ENCODE data around the gene MRC2.

- no peak for TF ChIP-seq TAF1 (IDR thresholded peaks at IDR 0.05; ENCODE audit: borderline replicate concordance, insufficient read depth, low read length)
- peak; percentile 75 for TF ChIP-seq POLR2AphosphoS5 (IDR thresholded peaks at IDR 0.05; ENCODE audit: low read depth, low read length)
- TF ChIP-seq FOXP2 (optimal IDR thresholded peaks at IDR 0.05; ENCODE audit: borderline replicate concordance, extremely low read depth, extremely low read length, insufficient read depth): peak; percentile 90
- TF ChIP-seq REST (IDR thresholded peaks at IDR 0.05; ENCODE audit: insufficient read depth in 1 of 2, low read depth in 2 of 2, low read length in 2 of 2): no peak; a peak in 1 of 4 replicates
- TF ChIP-seq SIN3A (IDR thresholded peaks at IDR 0.05; ENCODE audit: borderline replicate concordance, insufficient read depth, low read length): no peak; the same call in 1 of the 2 replicates
Observed at GRCh38 chr17:62627219-62627903, at the start of gene MRC2.

All from PFSK-1 (cell line).